ENCODE results near the gene GLI1.

- TF ChIP-seq POLR2AphosphoS2 (IDR thresholded peaks at IDR 0.05; ENCODE audit: low read depth, low read length) (peak; percentile 95), IKZF5 (CRISPR knock-in tag; IDR thresholded peaks at IDR 0.05) (peak; percentile 37; the same call in 1 of the 2 replicates), CTCF (CRISPR knock-in tag; IDR thresholded peaks at IDR 0.05) (peak; percentile 30; the same call in 1 of the 2 replicates), EP300 (IDR thresholded peaks at IDR 0.05; ENCODE audit: low read depth in 2 of 2, low read length in 2 of 2) (peak in 1 of 2 experiments; percentile 38; a peak in 2 of 4 replicates), EP300 (CRISPR knock-in tag; IDR thresholded peaks at IDR 0.05; ENCODE audit: borderline replicate concordance) (no peak), ZSCAN21 (CRISPR knock-in tag; IDR thresholded peaks at IDR 0.05; ENCODE audit: borderline replicate concordance) (0 out of 2 replicates have a peak, but pooled peaks have one; percentile 31), ATF1 (CRISPR knock-in tag; IDR thresholded peaks at IDR 0.05) (peak; percentile 71), FOXK2 (IDR thresholded peaks at IDR 0.05) (no peak), PHB2 (IDR thresholded peaks at IDR 0.05; ENCODE audit: partially characterized antibody) (no peak), FOXA1 (IDR thresholded peaks at IDR 0.05) (no peak), FOXA1 (CRISPR knock-in tag; IDR thresholded peaks at IDR 0.05) (no peak), RAD21 (CRISPR knock-in tag; IDR thresholded peaks at IDR 0.05) (peak; percentile 51; the same call in 1 of the 2 replicates)
- TF ChIP-seq, protein P1, sequence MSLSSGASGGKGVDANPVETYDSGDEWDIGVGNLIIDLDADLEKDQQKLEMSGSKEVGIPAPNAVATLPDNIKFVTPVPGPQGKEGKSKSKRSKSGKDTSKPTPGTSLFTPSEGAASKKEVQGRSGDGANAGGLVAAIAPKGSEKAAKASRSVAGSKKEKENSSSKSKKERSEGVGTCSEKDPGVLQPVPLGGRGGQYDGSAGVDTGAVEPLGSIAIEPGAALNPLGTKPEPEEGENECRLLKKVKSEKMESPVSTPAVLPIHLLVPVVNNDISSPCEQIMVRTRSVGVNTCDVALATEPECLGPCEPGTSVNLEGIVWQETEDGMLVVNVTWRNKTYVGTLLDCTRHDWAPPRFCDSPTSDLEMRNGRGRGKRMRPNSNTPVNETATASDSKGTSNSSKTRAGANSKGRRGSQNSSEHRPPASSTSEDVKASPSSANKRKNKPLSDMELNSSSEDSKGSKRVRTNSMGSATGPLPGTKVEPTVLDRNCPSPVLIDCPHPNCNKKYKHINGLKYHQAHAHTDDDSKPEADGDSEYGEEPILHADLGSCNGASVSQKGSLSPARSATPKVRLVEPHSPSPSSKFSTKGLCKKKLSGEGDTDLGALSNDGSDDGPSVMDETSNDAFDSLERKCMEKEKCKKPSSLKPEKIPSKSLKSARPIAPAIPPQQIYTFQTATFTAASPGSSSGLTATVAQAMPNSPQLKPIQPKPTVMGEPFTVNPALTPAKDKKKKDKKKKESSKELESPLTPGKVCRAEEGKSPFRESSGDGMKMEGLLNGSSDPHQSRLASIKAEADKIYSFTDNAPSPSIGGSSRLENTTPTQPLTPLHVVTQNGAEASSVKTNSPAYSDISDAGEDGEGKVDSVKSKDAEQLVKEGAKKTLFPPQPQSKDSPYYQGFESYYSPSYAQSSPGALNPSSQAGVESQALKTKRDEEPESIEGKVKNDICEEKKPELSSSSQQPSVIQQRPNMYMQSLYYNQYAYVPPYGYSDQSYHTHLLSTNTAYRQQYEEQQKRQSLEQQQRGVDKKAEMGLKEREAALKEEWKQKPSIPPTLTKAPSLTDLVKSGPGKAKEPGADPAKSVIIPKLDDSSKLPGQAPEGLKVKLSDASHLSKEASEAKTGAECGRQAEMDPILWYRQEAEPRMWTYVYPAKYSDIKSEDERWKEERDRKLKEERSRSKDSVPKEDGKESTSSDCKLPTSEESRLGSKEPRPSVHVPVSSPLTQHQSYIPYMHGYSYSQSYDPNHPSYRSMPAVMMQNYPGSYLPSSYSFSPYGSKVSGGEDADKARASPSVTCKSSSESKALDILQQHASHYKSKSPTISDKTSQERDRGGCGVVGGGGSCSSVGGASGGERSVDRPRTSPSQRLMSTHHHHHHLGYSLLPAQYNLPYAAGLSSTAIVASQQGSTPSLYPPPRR (CRISPR knock-in tag; IDR thresholded peaks at IDR 0.05; ENCODE audit: borderline replicate concordance) = peak; percentile 67
- TF ChIP-seq, protein P2, sequence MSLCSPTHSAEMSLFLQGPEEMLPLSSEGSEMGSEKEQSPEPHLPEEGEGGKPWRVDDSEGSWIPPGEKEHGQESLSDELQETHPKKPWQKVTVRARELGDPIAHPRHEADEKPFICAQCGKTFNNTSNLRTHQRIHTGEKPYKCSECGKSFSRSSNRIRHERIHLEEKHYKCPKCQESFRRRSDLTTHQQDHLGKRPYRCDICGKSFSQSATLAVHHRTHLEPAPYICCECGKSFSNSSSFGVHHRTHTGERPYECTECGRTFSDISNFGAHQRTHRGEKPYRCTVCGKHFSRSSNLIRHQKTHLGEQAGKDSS (CRISPR knock-in tag; IDR thresholded peaks at IDR 0.05; ENCODE audit: borderline replicate concordance, low read depth) = peak; percentile 87
These were observed 60.7 kb downstream of the GLI1 start, which contains the start of gene DDIT3 for GRCh38 chr12:57520053-57520818.

Data from HepG2 (cell line).